Mucosa of descending colon (tissue), 3 donors: ENCODE data around the gene WDR54. TPM values are rescaled to one million over a fixed set of nuclear protein-coding genes. Genes with fewer than 3 reads are reported as not detected.

Source experiments
- ATAC-seq: fragments of 200-7000 bp; cut with Tn5 transposase; one replicate; pipeline ENCODE4 v1.9.1; 2020; ENCODE audit warnings: mild to moderate bottlenecking, moderate library complexity
- DNase-seq, 3 donors: peaks; one replicate each; pipeline ENCODE4 v3.0.0-alpha.2; 2020
- H3K36me3 ChIP-seq: fragments of 200-600 bp; one replicate; pipeline ENCODE4 v1.8.0; 2021; ENCODE audit warnings: low read depth, mild to moderate bottlenecking
- H3K4me1 ChIP-seq: fragments of 200-600 bp; one replicate; pipeline ENCODE4 v1.8.0; 2021; ENCODE audit warnings: low read depth, mild to moderate bottlenecking
- H3K4me3 ChIP-seq: fragments of 200-600 bp; one replicate; pipeline ENCODE4 v1.8.0; 2021; ENCODE audit warnings: mild to moderate bottlenecking
- H3K9me3 ChIP-seq: fragments of 200-600 bp; one replicate; pipeline ENCODE4 v1.8.0; 2021; ENCODE audit warnings: mild to moderate bottlenecking
- CTCF ChIP-seq: fragments of 200-600 bp; IDR thresholded peaks from one replicate; pipeline ENCODE4 v1.8.0; 2022; ENCODE audit warnings: antibody characterized with exemption, mild to moderate bottlenecking
- intact Hi-C, 2 donors: fragments of 100-400 bp; cut with DNase I in 1 of 2; cut with micrococcal nuclease in 1 of 2; formaldehyde crosslinking; loops; one replicate each; pipeline versions ENCODE4 v1.11.0 to v1.11.1; 2022; cut with DNase I, micrococcal nuclease
- total RNA-seq, 3 donors: library from RNA; stranded (reverse); fragmentation: NEBNext Ultra II Directional in 2 of 3; extraction: Animal tissue kit (Norgen Biotek cat#: 25700) in 2 of 3; gene quantifications; one replicate each; pipeline versions ENCODE4 v1.2.1 to v1.2.4, GENCODE V29; 2021 to 2023
- donor health status: DM: no; HTN: no; CAD: no; lungs with moderate emphysema.
- donor health status: DM: no; HTN: no; CAD: no.
- donor health status: DM: no; HTN: yes; CAD: no.

WDR54 gene
- total RNA-seq, 3 donors from 2014 or later, result 4.0 to 4.8 (median 4.5) TPM

GRCh38 chr2:74474899-74475298, 53.4 kb downstream of the WDR54 start:
- intact Hi-C loops, result no loop called here
- ATAC-seq, result no peak
- no peak for DNase-seq
- H3K4me1 ChIP-seq, result peaks cover 19% of the 10 kb centered on the region
- TF ChIP-seq CTCF, result peak; percentile 14
- H3K36me3 ChIP-seq, result no peaks in the 10 kb centered on the region
- H3K4me3 ChIP-seq, result no peak overlapping the region
- no peaks in the 10 kb centered on the region for H3K9me3 ChIP-seq

Other genes starting within 250 kb of the WDR54 start
- 100 to 1,000 TPM; 117 to 129 (median 124) TPM for gene MOB1A, start 242.9 kb upstream of the WDR54 start, total RNA-seq
- 10 to 100 TPM; 18.6 to 42.2 (median 19.3) TPM for gene MTHFD2, start 223.1 kb upstream of the WDR54 start, total RNA-seq
- 1 to 10 TPM; 2.1 to 3.1 (median 2.1) TPM for gene SLC4A5, start 78.3 kb upstream of the WDR54 start, total RNA-seq
- 100 to 1,000 TPM; 114 to 159 (median 116) TPM for gene DCTN1, start 41.4 kb upstream of the WDR54 start, total RNA-seq
- gene C2orf81, start 111 bp upstream of the WDR54 start, total RNA-seq, result 1 to 10 TPM in 2 of 3 donors, under 1 TPM in 1; 0.53 to 2.3 (median 1.9) TPM
- gene RTKN, start 20.2 kb downstream of the WDR54 start, total RNA-seq, result 10 to 100 TPM; 49.2 to 60.7 (median 49.7) TPM
- gene INO80B, start 33.4 kb downstream of the WDR54 start, total RNA-seq, result 10 to 100 TPM; 25.0 to 36.5 (median 32.3) TPM
- gene WBP1, start 36.7 kb downstream of the WDR54 start, total RNA-seq, result 10 to 100 TPM; 51.1 to 60.6 (median 56.1) TPM
- 10 to 100 TPM; 45.7 to 64.0 (median 52.7) TPM for gene MOGS, start 43.7 kb downstream of the WDR54 start, total RNA-seq
- gene MRPL53, start 51.0 kb downstream of the WDR54 start, total RNA-seq, result 10 to 100 TPM; 48.2 to 63.6 (median 57.1) TPM
- gene CCDC142, start 61.3 kb downstream of the WDR54 start, total RNA-seq, result 10 to 100 TPM; 22.6 to 36.5 (median 28.5) TPM
- 10 to 100 TPM; 27.2 to 34.1 (median 30.9) TPM for gene TTC31, start 61.4 kb downstream of the WDR54 start, total RNA-seq
- 1 to 10 TPM; 1.0 to 1.5 (median 1.5) TPM for gene LBX2, start 77.9 kb downstream of the WDR54 start, total RNA-seq
- gene PCGF1, start 86.0 kb downstream of the WDR54 start, total RNA-seq, result 10 to 100 TPM; 20.3 to 29.1 (median 22.3) TPM
- gene TLX2, start 92.7 kb downstream of the WDR54 start, total RNA-seq, result 1 to 10 TPM in 1 of 3 donors, under 1 TPM in 2; 0.17 to 1.6 (median 0.51) TPM
- gene DQX1, start 104.5 kb downstream of the WDR54 start, total RNA-seq, result 10 to 100 TPM; 17.9 to 58.3 (median 22.2) TPM
- gene AUP1, start 108.0 kb downstream of the WDR54 start, total RNA-seq, result 100 to 1,000 TPM; 108 to 179 (median 129) TPM
- 10 to 100 TPM; 22.2 to 37.1 (median 23.3) TPM for gene HTRA2, start 108.2 kb downstream of the WDR54 start, total RNA-seq
- gene LOXL3, start 132.2 kb downstream of the WDR54 start, total RNA-seq, result 1 to 10 TPM; 2.2 to 6.9 (median 4.4) TPM
- 10 to 100 TPM; 16.5 to 18.9 (median 18.5) TPM for gene DOK1, start 133.0 kb downstream of the WDR54 start, total RNA-seq
- gene M1AP, start 226.6 kb downstream of the WDR54 start, total RNA-seq, result under 1 TPM; 0.19 to 0.43 (median 0.31) TPM
- gene SEMA4F, start 232.5 kb downstream of the WDR54 start, total RNA-seq, result 1 to 10 TPM; 3.9 to 5.7 (median 4.4) TPM